Stimulated activated CD4-positive, alpha-beta T cell treated with anti-CD3 and anti-CD28 coated beads, Interleukin-12 subunit alpha, Interleukin-12 subunit beta, amount 100 ng/mL, for 24 hours (primary cell): ENCODE data around the gene SLC24A4.
A peak's percentile ranks its signal among the peaks of the same experiment; 100 is the strongest.

Experiments used
- DNase-seq, 2 experiments: peaks; one replicate each; pipeline ENCODE4 v3.0.0-alpha.2; 2020; ENCODE audit warnings: low read depth in 2 of 2

Gene SLC24A4

GRCh38 chr14:92316176-92316575, 6.8 kb upstream of the SLC24A4 start:
- DNase-seq, result no peak

DNA sequence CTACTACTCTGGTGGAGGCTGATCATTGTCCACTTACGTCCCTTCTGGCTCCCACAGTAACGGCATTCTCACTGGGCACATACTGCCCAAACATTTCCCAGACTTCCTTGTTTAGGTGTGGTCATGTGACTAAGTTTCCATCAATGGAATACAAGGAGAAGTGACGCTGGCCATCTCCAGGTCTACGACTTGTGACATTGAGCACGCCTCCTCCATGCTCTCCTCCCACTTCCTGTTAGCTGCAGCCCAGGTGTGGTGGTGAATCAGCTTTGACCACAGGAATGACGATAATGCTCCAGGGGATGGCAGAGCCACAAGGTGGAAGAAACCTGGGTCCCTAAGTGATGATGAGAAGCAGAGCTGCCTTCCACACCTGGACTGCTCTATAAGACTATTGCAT, 6.0 kb upstream of the SLC24A4 start:
- no peak for DNase-seq

DNA sequence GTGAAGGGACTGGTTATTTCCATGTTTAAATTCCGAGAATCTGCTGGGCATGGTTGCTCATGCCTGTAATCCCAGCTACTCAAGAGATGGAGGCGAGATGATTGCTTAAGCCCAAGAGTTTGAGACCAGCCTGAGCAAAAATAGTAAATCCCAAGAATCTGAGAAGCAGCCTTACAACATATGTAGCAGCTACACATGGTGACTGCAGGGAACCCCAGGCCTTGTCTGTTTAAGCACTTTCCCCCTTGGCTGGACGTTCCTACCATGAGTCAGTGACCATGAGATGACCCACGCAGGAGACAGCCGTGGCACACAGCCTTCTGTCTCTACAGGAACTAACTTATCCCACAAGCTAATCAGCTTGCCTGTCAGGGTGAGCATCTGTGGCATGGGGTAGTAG, 5.5 kb upstream of the SLC24A4 start:
- no peak for DNase-seq

- DNase-seq, result no peak
Observed at GRCh38 chr14:92321701-92322100, 1.3 kb upstream of the SLC24A4 start.

DNA sequence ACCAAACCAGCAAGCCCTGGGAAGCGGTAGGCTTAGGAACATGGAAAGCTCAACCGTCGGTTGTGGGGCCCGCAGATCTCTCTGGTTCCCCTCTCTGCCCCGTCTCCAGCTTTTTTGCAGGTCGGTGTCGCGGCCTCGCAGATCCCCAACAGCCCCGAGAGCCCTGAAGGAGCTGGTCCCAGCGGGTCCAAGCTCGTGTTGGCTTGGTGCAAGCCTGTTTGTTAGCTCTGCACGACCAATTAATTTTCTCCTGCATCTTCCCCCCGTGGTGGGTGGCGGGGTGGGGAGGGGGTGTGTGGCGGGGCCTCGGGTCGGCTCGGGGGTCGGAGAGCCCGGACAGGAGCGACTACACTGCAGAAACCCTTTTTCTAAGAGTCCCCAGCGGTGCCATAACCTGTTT, 449 bp upstream of the SLC24A4 start:
- no peak for DNase-seq

DNA sequence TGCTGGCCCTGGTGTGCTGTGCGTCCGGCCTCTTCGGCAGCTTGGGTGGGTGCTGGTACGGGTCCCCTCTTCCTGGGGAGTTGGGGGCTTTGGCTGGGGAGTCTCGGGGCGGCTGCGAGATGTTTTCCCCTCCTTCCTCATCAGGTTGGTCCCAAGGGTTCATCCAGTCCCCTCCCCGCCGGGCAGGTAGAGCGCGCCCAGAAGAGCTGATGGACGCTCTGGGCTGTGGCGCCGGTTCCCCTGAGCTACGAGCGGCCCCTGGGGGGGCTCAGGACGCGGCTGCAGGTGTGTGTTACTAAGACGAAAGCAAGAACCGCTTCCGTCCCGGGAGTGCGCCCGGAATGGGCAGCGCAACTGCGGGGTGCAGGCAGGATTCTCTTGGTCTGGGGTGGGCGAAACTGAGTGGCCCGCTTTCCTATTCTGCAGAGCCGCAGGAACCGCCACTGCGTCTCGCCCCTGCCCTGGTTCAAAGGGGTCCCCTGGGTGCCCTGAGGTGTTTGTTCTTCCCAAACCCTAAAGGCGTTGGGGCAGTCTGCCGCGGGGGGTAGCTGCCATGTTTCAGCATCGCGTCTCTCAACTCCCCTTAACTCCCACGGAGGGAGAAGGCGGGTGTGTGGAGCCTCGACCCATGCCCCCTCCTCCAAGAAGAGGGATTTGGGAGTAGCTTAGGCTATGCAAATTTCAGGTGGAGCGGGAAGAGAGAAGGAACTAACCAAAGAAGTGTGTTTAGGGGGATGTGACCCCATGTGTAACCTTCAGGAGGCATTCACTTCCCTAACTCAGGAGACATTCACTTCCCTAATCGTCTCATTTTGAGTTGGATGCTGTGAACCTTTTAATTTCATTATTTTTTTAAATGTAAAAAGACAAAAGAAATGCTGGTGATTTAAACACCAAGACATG, 1.2 kb downstream of the SLC24A4 start:
- DNase-seq, result no peak

- no peak for DNase-seq
Observed at GRCh38 chr14:92325835-92326234, 2.9 kb downstream of the SLC24A4 start.

DNA sequence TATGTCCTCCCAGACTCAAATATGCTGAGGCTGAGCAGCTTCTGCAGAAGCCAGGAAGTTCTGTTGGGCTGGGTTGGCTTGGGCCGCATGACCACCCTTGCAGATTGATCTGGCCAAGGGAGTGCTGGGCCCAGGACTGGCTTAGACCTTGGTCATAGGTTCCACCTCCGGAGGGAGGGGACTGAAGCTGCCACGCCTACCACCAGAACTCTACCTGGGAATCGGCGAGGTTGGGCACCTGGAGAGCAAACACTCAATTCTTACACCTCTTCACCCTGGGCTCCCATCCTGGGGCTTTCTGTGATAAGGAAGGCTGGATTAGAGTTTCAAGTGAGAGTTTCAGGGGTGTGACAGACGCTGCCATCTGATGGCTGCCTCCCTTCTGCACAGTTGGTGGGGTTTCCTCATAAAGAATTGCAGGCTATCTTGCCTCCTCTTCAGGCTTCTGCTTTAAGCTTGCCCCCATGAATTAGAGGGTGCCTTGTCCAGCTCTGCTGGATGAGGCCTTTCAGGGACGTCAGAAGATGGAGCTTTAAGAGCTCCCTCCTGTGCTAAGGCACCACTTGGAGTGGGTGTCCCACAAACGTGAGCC, 5.8 kb downstream of the SLC24A4 start:
- no peak for DNase-seq

DNA sequence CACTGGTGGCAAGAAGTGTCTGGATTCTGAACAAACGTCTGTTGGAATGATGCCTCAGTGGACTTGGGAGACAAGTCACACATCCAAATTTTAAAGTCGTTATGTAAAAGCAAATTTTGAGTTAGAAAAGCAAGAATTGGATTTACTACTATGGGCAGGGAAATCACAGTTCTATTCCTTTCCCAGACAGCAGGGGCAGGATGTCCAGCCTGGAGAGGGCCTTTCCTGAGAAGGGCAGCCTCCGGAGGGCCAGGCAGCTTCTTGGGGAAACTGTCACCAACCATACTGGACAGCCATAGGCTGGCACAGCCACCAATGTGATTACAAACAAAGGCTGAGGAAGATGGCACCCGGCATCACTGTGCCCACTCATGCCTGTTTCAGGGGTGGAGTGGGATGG, 11.1 kb downstream of the SLC24A4 start:
- DNase-seq, result no peak

- no peak for DNase-seq
Observed at GRCh38 chr14:92336363-92336762, 13.4 kb downstream of the SLC24A4 start.

GRCh38 chr14:92339426-92339825, 16.5 kb downstream of the SLC24A4 start:
- DNase-seq, result no peak

DNA sequence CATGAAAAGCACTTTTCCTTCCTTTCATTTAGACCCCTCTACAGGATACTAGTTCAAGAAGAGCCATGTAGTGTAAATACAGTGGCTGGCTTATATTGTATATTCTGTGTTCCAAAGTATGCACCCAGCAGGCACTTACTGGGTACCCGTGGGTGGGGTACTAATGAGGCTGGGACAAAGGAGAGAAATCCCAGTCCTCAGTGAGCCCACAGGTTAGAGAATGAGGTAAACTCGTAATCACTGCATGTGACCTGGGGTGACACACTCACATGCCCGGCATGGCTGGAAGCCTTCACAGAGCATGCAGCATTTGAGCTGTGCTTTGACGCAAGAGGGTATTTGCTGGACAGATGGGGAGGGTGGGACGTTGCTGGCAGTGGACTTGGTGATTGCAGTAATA, 17.1 kb downstream of the SLC24A4 start:
- no peak for DNase-seq

GRCh38 chr14:92340931-92341330, 18.0 kb downstream of the SLC24A4 start:
- no peak for DNase-seq

- DNase-seq, result peak in 1 of 2 experiments; percentile 45
Observed at GRCh38 chr14:92341791-92342190, 18.8 kb downstream of the SLC24A4 start.

DNA sequence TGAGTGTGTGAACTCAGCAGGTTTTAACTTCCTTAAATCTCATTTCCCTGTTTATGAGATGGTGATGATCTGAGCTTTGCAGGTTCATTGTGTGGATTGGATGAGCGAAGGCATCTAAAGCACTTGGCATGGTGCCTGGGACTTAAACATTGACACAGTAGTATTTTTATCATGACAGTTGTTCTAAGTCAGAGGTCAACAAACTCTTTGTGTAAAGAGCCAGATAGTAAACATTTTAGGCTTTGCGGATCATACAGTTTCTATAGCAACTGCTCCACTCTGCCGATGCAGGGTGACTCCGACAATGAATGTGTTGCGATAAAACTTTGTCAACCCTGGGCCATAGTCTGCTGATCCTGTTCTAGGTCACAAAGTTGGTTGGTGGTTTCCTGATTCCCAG, 25.2 kb downstream of the SLC24A4 start:
- DNase-seq, result no peak

DNA sequence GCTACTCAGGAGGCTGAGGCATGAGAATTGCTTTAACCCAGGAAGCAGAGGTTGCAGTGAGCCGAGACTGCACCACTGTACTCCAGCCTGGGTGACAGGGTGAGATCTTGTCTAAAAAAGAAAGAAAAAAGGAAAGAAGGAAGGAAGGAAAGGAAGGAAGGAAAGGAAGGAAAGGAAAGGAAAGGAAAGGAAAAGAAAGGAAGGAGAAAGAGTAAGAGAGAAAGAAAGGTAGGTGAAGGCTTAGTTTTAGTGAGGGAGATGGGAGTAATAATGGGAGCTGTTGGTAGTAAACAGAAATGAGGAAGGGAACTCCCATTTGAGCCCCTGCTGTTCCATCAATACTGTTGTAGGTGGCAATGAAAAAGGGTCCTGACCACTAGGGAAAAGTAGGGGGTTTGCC, 28.8 kb downstream of the SLC24A4 start:
- DNase-seq, result no peak

- peak in 1 of 2 experiments; percentile 23 for DNase-seq
Observed at GRCh38 chr14:92352158-92352985, 29.4 kb downstream of the SLC24A4 start.

DNA sequence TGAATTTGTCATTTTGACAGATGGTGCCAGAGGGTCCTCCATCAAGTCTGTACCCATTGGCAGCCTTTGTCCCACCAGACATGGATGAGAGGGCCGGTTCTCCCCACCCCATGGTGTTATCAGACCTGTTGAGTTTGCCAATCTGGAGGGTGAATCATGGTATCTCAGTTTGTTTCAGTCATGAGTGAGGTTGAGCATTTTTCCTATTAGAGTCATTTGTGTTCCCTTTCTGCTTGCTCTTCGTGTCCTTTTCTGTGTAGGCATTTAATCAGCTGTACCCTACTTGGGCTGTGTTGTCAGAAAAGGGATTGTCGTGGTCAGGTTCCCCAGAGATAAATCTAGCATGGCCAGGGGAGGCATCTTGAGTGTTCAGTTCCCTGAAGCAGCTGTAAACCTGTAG, 30.5 kb downstream of the SLC24A4 start:
- DNase-seq, result no peak

DNA sequence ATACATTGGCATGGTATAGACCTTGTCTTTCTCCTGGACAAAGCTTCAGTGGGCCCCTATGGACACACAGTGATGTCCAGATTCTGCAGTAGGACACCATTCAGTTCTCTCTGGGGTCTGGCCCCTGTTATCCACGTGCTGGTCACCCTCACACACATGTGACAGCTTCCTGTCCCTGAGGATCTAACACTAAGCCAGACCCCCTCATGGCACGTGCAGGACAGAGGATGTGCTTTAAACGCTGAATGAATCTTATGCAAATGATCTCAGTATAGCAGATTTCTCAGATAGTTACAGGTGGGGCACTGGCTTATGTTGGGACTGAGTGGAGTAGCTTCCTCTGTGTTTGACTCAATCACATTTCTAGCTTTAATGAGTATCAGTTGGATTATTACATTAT, 33.7 kb downstream of the SLC24A4 start:
- DNase-seq, result no peak

DNA sequence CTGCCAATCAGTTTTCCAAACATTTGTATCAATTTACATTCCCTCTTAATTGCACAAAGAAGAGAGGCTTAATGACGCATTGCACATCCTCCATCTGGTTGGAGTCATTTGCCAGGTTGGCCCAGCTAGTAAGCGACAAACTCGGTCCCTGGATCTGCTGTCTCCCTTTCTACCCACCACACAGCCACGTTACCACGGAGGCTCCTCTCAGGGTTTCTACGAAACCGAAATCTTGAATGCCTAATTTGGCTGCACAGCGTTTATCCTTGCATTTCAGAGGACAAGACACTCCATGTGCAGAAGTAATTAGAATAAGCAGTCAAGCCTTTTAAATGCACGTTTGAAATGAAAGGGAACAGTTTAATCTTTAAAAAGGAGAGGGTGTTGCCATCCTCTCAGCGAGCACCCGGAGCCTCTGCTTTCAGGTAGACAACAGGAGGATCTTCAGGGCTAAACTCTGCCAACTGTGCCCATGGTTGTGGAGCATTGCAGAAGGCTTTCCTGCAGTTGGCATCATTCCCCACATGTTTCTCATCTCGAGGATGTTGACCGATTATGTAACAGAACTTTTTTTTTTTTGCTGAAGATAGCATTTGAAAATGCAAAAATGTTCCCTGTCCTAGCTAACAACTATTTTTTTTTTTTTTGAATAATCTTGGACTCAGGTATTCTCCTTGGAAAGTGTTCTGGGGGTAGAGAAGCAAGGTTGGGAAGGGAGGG, 37.8 kb downstream of the SLC24A4 start:
- no peak for DNase-seq

DNA sequence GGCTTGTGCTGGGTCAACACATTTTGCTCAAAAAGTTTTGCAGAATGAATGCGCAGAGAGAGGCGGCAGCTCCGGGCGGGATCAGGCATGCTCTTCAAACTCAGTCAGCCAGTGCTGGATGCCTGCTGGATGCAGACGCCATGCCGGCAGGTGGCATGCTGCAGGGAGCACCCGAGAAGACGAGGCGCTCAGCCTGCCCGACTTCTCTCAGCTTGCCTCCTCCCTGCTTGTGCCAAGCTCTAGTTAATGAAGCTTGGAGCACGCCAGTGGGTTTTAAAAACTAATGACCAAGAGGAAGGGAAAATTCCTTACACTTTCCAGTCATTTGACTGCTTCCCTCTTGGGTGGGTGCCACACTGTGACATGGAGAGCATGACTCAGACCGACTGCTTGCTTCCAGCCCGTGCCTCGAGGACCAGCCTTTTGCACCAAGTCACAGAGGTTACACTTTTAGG, 39.8 kb downstream of the SLC24A4 start:
- no peak for DNase-seq

GRCh38 chr14:92366237-92366636, 43.3 kb downstream of the SLC24A4 start:
- DNase-seq, result no peak
